ENCODE results near the gene MYO5B. TPM values are rescaled to one million over a fixed set of nuclear protein-coding genes. Genes with fewer than 3 reads are reported as not detected.

The MYO5B gene
- total RNA-seq, 1 donor from 2014 or later = 6.7 TPM

DNA sequence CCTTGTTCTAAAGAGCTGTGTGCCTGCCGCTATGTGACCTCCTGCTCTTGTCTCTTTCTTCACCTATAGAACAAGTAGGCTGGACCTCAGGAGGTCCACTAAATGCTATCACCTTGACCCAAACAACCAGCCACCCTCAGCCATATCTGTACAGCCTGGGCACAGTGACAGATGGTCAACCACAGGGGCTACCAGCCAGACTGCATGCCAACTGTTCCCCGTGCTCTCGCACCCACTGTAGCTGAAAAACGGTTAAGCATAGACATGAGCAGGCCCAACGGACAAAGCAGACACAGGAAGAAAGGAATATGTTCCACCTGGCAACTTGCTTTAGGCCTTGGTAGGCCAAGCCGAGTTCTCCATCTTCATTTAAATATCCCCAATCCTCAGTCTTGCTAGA lies 338.5 kb downstream of the MYO5B start:
- no peak overlapping the region for H3K27ac Mint-ChIP-seq
- H3K4me3 Mint-ChIP-seq = no peak overlapping the region
- no peak for DNase-seq (ENCODE audit: low spot score)

DNA sequence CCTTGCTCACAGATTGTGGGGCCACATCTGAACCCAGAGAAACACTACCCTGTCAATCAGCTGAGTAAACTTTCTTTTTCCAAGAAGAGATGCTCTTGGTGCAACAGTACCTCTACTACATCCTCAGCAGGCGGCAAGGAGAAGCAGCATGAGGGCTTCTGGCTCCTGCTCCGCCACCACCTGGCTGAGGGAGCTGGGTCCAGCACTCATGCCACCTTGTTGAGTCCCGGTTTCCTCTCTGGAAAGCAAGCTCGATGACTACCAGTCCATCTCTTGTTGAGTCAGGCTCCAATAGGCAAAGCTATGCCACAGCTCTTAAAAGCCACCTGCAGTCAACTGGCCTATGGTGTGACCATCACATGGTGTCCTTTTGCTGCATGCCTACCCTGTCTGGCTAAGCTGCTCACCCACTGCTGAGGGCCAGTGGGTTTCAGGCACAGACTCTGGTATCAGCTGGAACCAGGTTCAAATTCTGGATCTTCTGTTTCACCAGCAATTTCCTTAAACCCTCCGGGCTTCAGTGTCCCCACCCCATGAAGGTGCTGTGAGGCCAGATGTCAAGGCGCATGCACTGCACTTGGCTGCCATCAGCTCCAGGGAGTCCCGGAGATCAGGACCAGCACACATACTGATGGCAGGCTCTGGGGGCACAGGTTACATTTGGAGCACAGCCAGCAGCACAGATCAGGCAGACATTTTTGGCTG lies 339.1 kb downstream of the MYO5B start:
- H3K36me3 Mint-ChIP-seq = no peaks in the 10 kb centered on the region
- H3K27me3 Mint-ChIP-seq (ENCODE audit: insufficient read depth, low read depth) = peaks cover 6% of the 10 kb centered on the region
- H3K4me3 Mint-ChIP-seq = no peak overlapping the region
- peaks cover 16% of the 10 kb centered on the region for H3K4me1 Mint-ChIP-seq
- H3K4me1 ChIP-seq = peaks cover 8% of the 10 kb centered on the region
- H3K4me2 ChIP-seq = no peak overlapping the region
- no peak overlapping the region for H2AFZ ChIP-seq (replicated peaks)
- H3K27ac ChIP-seq = no peak overlapping the region
- no peaks in the 10 kb centered on the region for H3K9me3 Mint-ChIP-seq
- no peaks in the 10 kb centered on the region for H3F3A ChIP-seq (ENCODE audit: low read depth)
- no peak overlapping the region for H3K27ac Mint-ChIP-seq
- no peaks in the 10 kb centered on the region for H3K9me3 ChIP-seq (ENCODE audit: low read depth)
- DNase-seq (ENCODE audit: low spot score) = no peak
- TF ChIP-seq, protein P1, sequence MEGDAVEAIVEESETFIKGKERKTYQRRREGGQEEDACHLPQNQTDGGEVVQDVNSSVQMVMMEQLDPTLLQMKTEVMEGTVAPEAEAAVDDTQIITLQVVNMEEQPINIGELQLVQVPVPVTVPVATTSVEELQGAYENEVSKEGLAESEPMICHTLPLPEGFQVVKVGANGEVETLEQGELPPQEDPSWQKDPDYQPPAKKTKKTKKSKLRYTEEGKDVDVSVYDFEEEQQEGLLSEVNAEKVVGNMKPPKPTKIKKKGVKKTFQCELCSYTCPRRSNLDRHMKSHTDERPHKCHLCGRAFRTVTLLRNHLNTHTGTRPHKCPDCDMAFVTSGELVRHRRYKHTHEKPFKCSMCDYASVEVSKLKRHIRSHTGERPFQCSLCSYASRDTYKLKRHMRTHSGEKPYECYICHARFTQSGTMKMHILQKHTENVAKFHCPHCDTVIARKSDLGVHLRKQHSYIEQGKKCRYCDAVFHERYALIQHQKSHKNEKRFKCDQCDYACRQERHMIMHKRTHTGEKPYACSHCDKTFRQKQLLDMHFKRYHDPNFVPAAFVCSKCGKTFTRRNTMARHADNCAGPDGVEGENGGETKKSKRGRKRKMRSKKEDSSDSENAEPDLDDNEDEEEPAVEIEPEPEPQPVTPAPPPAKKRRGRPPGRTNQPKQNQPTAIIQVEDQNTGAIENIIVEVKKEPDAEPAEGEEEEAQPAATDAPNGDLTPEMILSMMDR (IDR thresholded peaks at IDR 0.05) = no peak
- TF ChIP-seq EZH2phosphoT487 (IDR thresholded peaks at IDR 0.05) = no peak
- TF ChIP-seq EZH2 (IDR thresholded peaks at IDR 0.05) = no peak
- H3K79me2 ChIP-seq (ENCODE audit: low read depth) = no peaks in the 10 kb centered on the region
- no peaks in the 10 kb centered on the region for H3K36me3 ChIP-seq
- H3K27me3 ChIP-seq = no peaks in the 10 kb centered on the region
- no peaks in the 10 kb centered on the region for H4K20me1 ChIP-seq (ENCODE audit: low read depth)
- H3K9ac ChIP-seq = no peak overlapping the region
- H3K4me3 ChIP-seq = no peak overlapping the region

More for the DNA sequence above, 338.5 kb downstream of the MYO5B start:
- Histone ChIP-seq H3K36me3 (no peaks in the 10 kb centered on the region), H3K27ac (no peak overlapping the region), H3K9me3 (ENCODE audit: low read depth) (no peaks in the 10 kb centered on the region), H3K4me2 (no peak overlapping the region), H4K20me1 (ENCODE audit: low read depth) (no peaks in the 10 kb centered on the region), H2AFZ (replicated peaks) (no peak overlapping the region), H3K4me1 (peaks cover 8% of the 10 kb centered on the region), H3K9ac (no peak overlapping the region), H3K79me2 (ENCODE audit: low read depth) (no peaks in the 10 kb centered on the region), H3K4me3 (no peak overlapping the region), H3K27me3 (no peaks in the 10 kb centered on the region), H3F3A (ENCODE audit: low read depth) (no peaks in the 10 kb centered on the region)
- no peaks in the 10 kb centered on the region for H3K9me3 Mint-ChIP-seq
- TF ChIP-seq EZH2phosphoT487 (IDR thresholded peaks at IDR 0.05) (no peak), EZH2 (IDR thresholded peaks at IDR 0.05) (no peak)
- TF ChIP-seq, protein P1 (IDR thresholded peaks at IDR 0.05) = no peak
- peaks cover 15% of the 10 kb centered on the region for H3K4me1 Mint-ChIP-seq
- H3K36me3 Mint-ChIP-seq = no peaks in the 10 kb centered on the region
- H3K27me3 Mint-ChIP-seq (ENCODE audit: insufficient read depth, low read depth) = peaks cover 4% of the 10 kb centered on the region

- Histone ChIP-seq H3K27ac (no peak overlapping the region), H3K36me3 (no peaks in the 10 kb centered on the region), H3K4me1 (peaks cover 13% of the 10 kb centered on the region), H3K4me3 (no peak overlapping the region), H3K79me2 (ENCODE audit: low read depth) (no peaks in the 10 kb centered on the region), H3K27me3 (no peaks in the 10 kb centered on the region), H2AFZ (replicated peaks) (no peak overlapping the region), H3F3A (ENCODE audit: low read depth) (no peaks in the 10 kb centered on the region), H3K4me2 (no peak overlapping the region), H3K9me3 (ENCODE audit: low read depth) (no peaks in the 10 kb centered on the region), H4K20me1 (ENCODE audit: low read depth) (no peaks in the 10 kb centered on the region), H3K9ac (no peak overlapping the region)
- TF ChIP-seq EZH2 (IDR thresholded peaks at IDR 0.05) = no peak
- TF ChIP-seq, protein P1 (IDR thresholded peaks at IDR 0.05) = no peak
- no peak for TF ChIP-seq EZH2phosphoT487 (IDR thresholded peaks at IDR 0.05)
- H3K9me3 Mint-ChIP-seq = no peaks in the 10 kb centered on the region
- H3K4me3 Mint-ChIP-seq = no peak overlapping the region
- peaks cover 23% of the 10 kb centered on the region for H3K4me1 Mint-ChIP-seq
- no peak for DNase-seq (ENCODE audit: low spot score)
- H3K27me3 Mint-ChIP-seq (ENCODE audit: insufficient read depth, low read depth) = peaks cover 12% of the 10 kb centered on the region
- no peaks in the 10 kb centered on the region for H3K36me3 Mint-ChIP-seq
- H3K27ac Mint-ChIP-seq = no peak overlapping the region
These were observed 340.3 kb downstream of the MYO5B start for GRCh38 chr18:49854681-49855080.
